Endothelial cell of umbilical vein (primary cell): ENCODE results near the gene MMS22L. TPM values are rescaled to one million over a fixed set of nuclear protein-coding genes. Genes with fewer than 3 reads are reported as not detected.

Experiments used
- BruUV-seq: library from RNA; stranded (reverse); fragments of 400-500 nt; replicated peaks from 2 replicates; lab custom pipeline; 2021; lab: Mats Ljungman, UMichigan
- CTCF ChIA-PET: fragments of 300-600, 350-600 bp; sonication (Branson Sonifier 250); formaldehyde crosslinking; loops from one replicate; lab custom pipeline; 2021; ENCODE audit warnings: antibody characterized with exemption, inconsistent platforms; lab: Charles Lee
- POLR2A ChIA-PET: fragments of 300-600, 350-600 bp; sonication (Branson Sonifier 250); formaldehyde crosslinking; loops from one replicate; lab custom pipeline; 2021; ENCODE audit warnings: antibody characterized with exemption, inconsistent platforms; lab: Charles Lee
- DNase-seq: peaks from one replicate; pipeline ENCODE4 v3.0.0-alpha.2; 2011; ENCODE audit warnings: low read depth, low spot score
- FAIRE-seq: peaks from 2 replicates; lab custom pipeline; 2011; peaks lifted over from hg19 to GRCh38; lab: Jason Lieb, UNC
- H2AFZ ChIP-seq: 2 replicates; pipeline ENCODE4 v1.6.0; 2012; ENCODE audit warnings: low read depth, low read length, control low read depth, inconsistent platforms
- H3K27ac ChIP-seq: 2 replicates; pipeline ENCODE4 v1.5.1; 2011; ENCODE audit warnings: low read depth, mild to moderate bottlenecking, control low read depth, low read length, moderate library complexity; ENCODE audit not compliant: insufficient read depth
- H3K27me3 ChIP-seq, 2 experiments: 2 replicates each; pipeline versions ENCODE4 v1.6.0 to v1.6.1; 2011; ENCODE audit warnings: low read length in 2 of 2, mixed read lengths in 1 of 2; ENCODE audit not compliant: control insufficient read depth in 2 of 2, insufficient read depth in 2 of 2
- H3K36me3 ChIP-seq, 2 experiments: 2 replicates in 1 of 2; 3 replicates in 1 of 2; pipeline ENCODE4 v1.5.1; 2011; ENCODE audit warnings: low read length in 2 of 2, mild to moderate bottlenecking in 1 of 2, moderate library complexity in 1 of 2; ENCODE audit not compliant: control insufficient read depth in 2 of 2, insufficient read depth in 2 of 2; ENCODE audit errors: extremely low read depth in 1 of 2
- H3K4me1 ChIP-seq: 3 replicates; pipeline ENCODE4 v1.5.1; 2011; ENCODE audit warnings: mild to moderate bottlenecking, low read length; ENCODE audit not compliant: control insufficient read depth, insufficient read depth; ENCODE audit errors: extremely low read depth
- H3K4me2 ChIP-seq: 2 replicates; pipeline ENCODE4 v1.6.1; 2011; ENCODE audit warnings: low read length, control low read depth, mixed read lengths; ENCODE audit not compliant: insufficient read depth
- H3K4me3 ChIP-seq, 3 experiments: fragments of 200-600 bp in 1 of 3; sonication (generic), shearing (Covaris generic) in 1 of 3; replicated peaks in 1 of 3; 2 replicates each; pipeline ENCODE4 v1.5.1; 2011 to 2016; ENCODE audit warnings: control low read depth in 3 of 3, low read length in 3 of 3, mild to moderate bottlenecking in 2 of 3, inconsistent platforms in 1 of 3, low read depth in 1 of 3, moderate library complexity in 1 of 3; ENCODE audit not compliant: insufficient read depth in 1 of 3
- H3K79me2 ChIP-seq: 2 replicates; pipeline ENCODE4 v1.6.0; 2012; ENCODE audit warnings: low read length, inconsistent platforms; ENCODE audit not compliant: control insufficient read depth, insufficient read depth
- H3K9ac ChIP-seq: replicated peaks from 2 replicates; pipeline ENCODE3; 2011; ENCODE audit warnings: low read length, control low read depth; ENCODE audit not compliant: insufficient read depth; ENCODE audit errors: extremely low read depth
- H3K9me1 ChIP-seq: replicated peaks from 3 replicates; pipeline ENCODE4 v1.6.0; 2011; ENCODE audit warnings: mild to moderate bottlenecking, low read length; ENCODE audit not compliant: control insufficient read depth, insufficient read depth; ENCODE audit errors: extremely low read depth
- H3K9me3 ChIP-seq: replicated peaks from 2 replicates; pipeline ENCODE4 v1.5.1; 2012; ENCODE audit warnings: low read length, inconsistent platforms; ENCODE audit not compliant: control insufficient read depth, insufficient read depth
- H4K20me1 ChIP-seq: replicated peaks from 2 replicates; pipeline ENCODE3; 2011; ENCODE audit warnings: mild to moderate bottlenecking, low read length; ENCODE audit not compliant: control insufficient read depth, insufficient read depth; ENCODE audit errors: extremely low read depth
- CTCF ChIP-seq, 2 donors: IDR thresholded peaks; 1 replicate in 1 of 2; 2 replicates in 1 of 2; pipeline ENCODE4 v1.5.1; 2011; ENCODE audit warnings: low read length in 2 of 2, mild to moderate bottlenecking in 2 of 2, moderate library complexity in 2 of 2, control low read depth in 1 of 2, inconsistent platforms in 1 of 2, low read depth in 1 of 2; ENCODE audit not compliant: insufficient read depth in 1 of 2; ENCODE audit errors: extremely low read depth in 1 of 2
- EZH2 ChIP-seq: IDR thresholded peaks from 2 replicates; pipeline ENCODE4 v1.6.1; 2012; ENCODE audit warnings: borderline replicate concordance, low read depth, mild to moderate bottlenecking, moderate library complexity, low read length, inconsistent platforms; ENCODE audit not compliant: severe bottlenecking
- FOS ChIP-seq: IDR thresholded peaks from 2 replicates; pipeline ENCODE4 v1.6.1; 2011; ENCODE audit warnings: mild to moderate bottlenecking, low read length, moderate library complexity, borderline replicate concordance; ENCODE audit not compliant: insufficient read depth
- GATA2 ChIP-seq: IDR thresholded peaks from 2 replicates; pipeline ENCODE4 v1.7.0; 2011; ENCODE audit warnings: low read depth, mild to moderate bottlenecking, moderate library complexity, mixed read lengths, low read length; ENCODE audit not compliant: insufficient read length, insufficient read depth
- JUN ChIP-seq: IDR thresholded peaks from 2 replicates; pipeline ENCODE4 v1.6.1; 2011; ENCODE audit warnings: borderline replicate concordance, low read depth; ENCODE audit not compliant: insufficient read length, insufficient read depth
- MAX ChIP-seq: IDR thresholded peaks from 2 replicates; pipeline ENCODE4 v1.6.1; 2011; ENCODE audit not compliant: insufficient read depth, insufficient read length
- MYC ChIP-seq: IDR thresholded peaks from one replicate; pipeline ENCODE4 v1.6.1; 2011; ENCODE audit warnings: mild to moderate bottlenecking, low read depth, low read length
- POLR2A ChIP-seq: IDR thresholded peaks from 2 replicates; pipeline ENCODE4 v1.6.1; 2012; ENCODE audit warnings: low read depth, mild to moderate bottlenecking, control low read depth, low read length
- POLR2AphosphoS5 ChIP-seq: IDR thresholded peaks from 2 replicates; pipeline ENCODE4 v1.6.1; 2012; ENCODE audit warnings: low read depth, mild to moderate bottlenecking, control low read depth, low read length, moderate library complexity; ENCODE audit not compliant: insufficient read depth
- dilution Hi-C: fragments of 300-500 bp; cut with MboI; formaldehyde crosslinking; loops from one replicate; pipeline ENCODE4 v1.15.0; 2019; ENCODE audit warnings: low sequenced_read_pairs; ENCODE audit not compliant: extremely low pct_ligation_motif_present
- intact Hi-C: fragments of 100-400 bp; cut with micrococcal nuclease; formaldehyde crosslinking; loops from one replicate; pipeline ENCODE4 v1.10.0; 2022
- polyA plus RNA-seq, 4 experiments: library from polyadenylated mRNA; depleted of rRNA in 3 of 4; stranded (reverse) in 3 of 4; unstranded in 1 of 4; fragments of >200 nt; gene quantifications; 2 replicates each; pipeline versions ENCODE4 v1.2.1 to v1.2.3, GENCODE V29; 2011 to 2012; ENCODE audit warnings: missing spikeins in 1 of 4
- total RNA-seq: library from RNA; stranded (reverse); gene quantifications from 2 replicates; pipeline ENCODE4 v1.2.3, GENCODE V29; 2021

The MMS22L gene
- total and polyA plus RNA-seq, 2 donors (not counting 3 experiments of a cell fraction or from before 2014, with no cell fraction given) = 5.5 to 19.3 TPM

GRCh38 chr6:97154015-97154414 is 129.0 kb downstream of the MMS22L start:
- dilution Hi-C loops = no loop called here

More at GRCh38 chr6:97154015-97154414, 129.0 kb downstream of the MMS22L start:
- Histone ChIP-seq H3K36me3 (no peaks in the 10 kb centered on the region), H3K27ac (no peak overlapping the region), H3K4me2 (no peak overlapping the region), H3K9ac (no peak overlapping the region), H3K9me1 (no peaks in the 10 kb centered on the region), H3K27me3 (no peaks in the 10 kb centered on the region), H2AFZ (no peak overlapping the region), H3K79me2 (no peaks in the 10 kb centered on the region), H3K4me1 (no peaks in the 10 kb centered on the region), H3K4me3 (no peak overlapping the region), H3K9me3 (no peaks in the 10 kb centered on the region), H4K20me1 (no peaks in the 10 kb centered on the region)
- no peak for TF ChIP-seq CTCF (IDR thresholded peaks at IDR 0.05; ENCODE audit: extremely low read depth in 1 of 2, insufficient read depth in 1 of 2, low read depth in 1 of 2, low read length in 2 of 2)
- no peak for TF ChIP-seq EZH2
- TF ChIP-seq FOS = no peak
- no peak for TF ChIP-seq GATA2
- no peak for TF ChIP-seq MAX
- TF ChIP-seq POLR2A = no peak
- TF ChIP-seq POLR2AphosphoS5 = no peak
- TF ChIP-seq JUN = no peak
- no peak for TF ChIP-seq MYC
- intact Hi-C loops = no loop called here
- no TSS peak for BruUV-seq
- POLR2A ChIA-PET = no interaction called here
- DNase-seq (no peak), FAIRE-seq (no peak)
- CTCF ChIA-PET = interaction anchor here (0.6 kb wide), 1 partner anchor 54 kb away, joined by 3 read pairs; no protein-coding TSS in a partner anchor
